ENCODE measurements around the gene DHRS2.

- no peak for TF ChIP-seq EZH2 (IDR thresholded peaks at IDR 0.05; ENCODE audit: borderline replicate concordance, low read length)
- TF ChIP-seq CTCF (IDR thresholded peaks at IDR 0.05; ENCODE audit: low read length): no peak
These were observed 14.0 kb upstream of the DHRS2 start for GRCh38 chr14:23621932-23622730.
